Dermis lymphatic vessel endothelial cell (primary cell): ENCODE data around the gene LEMD3. TPM values are rescaled to one million over a fixed set of nuclear protein-coding genes. Genes with fewer than 3 reads are reported as not detected.

Experiments
- total RNA-seq: library from RNA; depleted of rRNA; stranded (reverse); fragments of >200 nt; gene quantifications from 2 replicates; pipeline ENCODE4 v1.2.1, GENCODE V29; 2014

LEMD3 gene
- total RNA-seq, result 30.1 and 31.7 TPM in 2 replicates

GRCh38 chr12:65169320-65170208 lies at the start of gene LEMD3:
Gene LEMD3, plus strand, starts transcription at chr12:65169583. Its CDS starts 14 bp downstream, at chr12:65169597.

GRCh38 chr12:65121049-65121955 lies 48.1 kb upstream of the LEMD3 start, which contains the start of gene WIF1:
Gene WIF1, minus strand, starts transcription at chr12:65121305. Its CDS starts 114 bp downstream, at chr12:65121191.

GRCh38 chr12:65278576-65279368 lies 109.4 kb downstream of the LEMD3 start, which contains the start of gene MSRB3:
Gene MSRB3, plus strand, starts transcription at chr12:65278683. Its CDS starts 29,897 bp downstream, at chr12:65308580.

Other genes with a start within 250 kb of the LEMD3 start
- not detected in 2 replicates for gene WIF1, start 48.3 kb upstream of the LEMD3 start, total RNA-seq
- gene MSRB3, start 109.1 kb downstream of the LEMD3 start, total RNA-seq, result 47.9 and 61.1 TPM in 2 replicates